Measurements from ENCODE around the gene DNMT1. TPM values are rescaled to one million over a fixed set of nuclear protein-coding genes. Genes with fewer than 3 reads are reported as not detected.

The DNMT1 gene
- total RNA-seq, 1 experiment from 2014 or later: 144 TPM

- H3K36me3 Mint-ChIP-seq (ENCODE audit: insufficient read depth, unreplicated experiment): peaks cover 73% of the 10 kb centered on the region
- BruUV-seq (replicated peaks): no TSS peak
- H3K4me3 Mint-ChIP-seq (ENCODE audit: unreplicated experiment): no peak overlapping the region
- H3K4me3 ChIP-seq (ENCODE audit: low read depth, low read length): no peak overlapping the region
- TF ChIP-seq CTCF (IDR thresholded peaks at IDR 0.05; ENCODE audit: insufficient read depth in 1 of 2, low read depth in 1 of 2, low read length in 1 of 2, severe bottlenecking in 1 of 2, unreplicated experiment in 1 of 2): no peak
- H3K9me3 ChIP-seq: no peaks in the 10 kb centered on the region
- POLR2A ChIA-PET: no interaction called here
- H3K27me3 Mint-ChIP-seq (ENCODE audit: insufficient read depth, unreplicated experiment): no peaks in the 10 kb centered on the region
- intact Hi-C loops (cut with micrococcal nuclease; ENCODE audit: unreplicated experiment): no loop called here
- CTCF ChIA-PET: no interaction called here
- peaks cover 3% of the 10 kb centered on the region for H3K36me3 ChIP-seq (ENCODE audit: control insufficient read depth, insufficient read depth, low read length)
- H3K27me3 ChIP-seq (replicated peaks; ENCODE audit: control insufficient read depth, insufficient read depth, low read length): no peaks in the 10 kb centered on the region
- H3K27ac Mint-ChIP-seq (ENCODE audit: unreplicated experiment): no peak overlapping the region
- no peak for DNase-seq
- no peaks in the 10 kb centered on the region for H3K4me1 Mint-ChIP-seq (ENCODE audit: low read depth, unreplicated experiment)
- no peaks in the 10 kb centered on the region for H3K9me3 Mint-ChIP-seq (ENCODE audit: unreplicated experiment)
- H3K4me1 ChIP-seq: no peaks in the 10 kb centered on the region
Measured at GRCh38 chr19:10163536-10163935, 31.2 kb downstream of the DNMT1 start.

- no peaks in the 10 kb centered on the region for H3K27me3 Mint-ChIP-seq (ENCODE audit: insufficient read depth, unreplicated experiment)
- ChIA-PET POLR2A (no interaction called here), CTCF (no interaction called here)
- Histone ChIP-seq H3K9me3 (no peaks in the 10 kb centered on the region), H3K4me1 (no peaks in the 10 kb centered on the region), H3K4me3 (ENCODE audit: low read depth, low read length) (no peak overlapping the region), H3K36me3 (ENCODE audit: control insufficient read depth, insufficient read depth, low read length) (peaks cover 2% of the 10 kb centered on the region), H3K27me3 (replicated peaks; ENCODE audit: control insufficient read depth, insufficient read depth, low read length) (no peaks in the 10 kb centered on the region)
- no peaks in the 10 kb centered on the region for H3K9me3 Mint-ChIP-seq (ENCODE audit: unreplicated experiment)
- no peaks in the 10 kb centered on the region for H3K4me1 Mint-ChIP-seq (ENCODE audit: low read depth, unreplicated experiment)
- no peak overlapping the region for H3K27ac Mint-ChIP-seq (ENCODE audit: unreplicated experiment)
- no peak for TF ChIP-seq CTCF (IDR thresholded peaks at IDR 0.05; ENCODE audit: insufficient read depth in 1 of 2, low read depth in 1 of 2, low read length in 1 of 2, severe bottlenecking in 1 of 2, unreplicated experiment in 1 of 2)
- DNase-seq: no peak
- H3K36me3 Mint-ChIP-seq (ENCODE audit: insufficient read depth, unreplicated experiment): peaks cover 74% of the 10 kb centered on the region
- intact Hi-C loops (cut with micrococcal nuclease; ENCODE audit: unreplicated experiment): no loop called here
- no TSS peak for BruUV-seq (replicated peaks)
- no peak overlapping the region for H3K4me3 Mint-ChIP-seq (ENCODE audit: unreplicated experiment)
Measured at GRCh38 chr19:10159610-10160009, 35.1 kb downstream of the DNMT1 start.

- no peaks in the 10 kb centered on the region for H3K4me1 Mint-ChIP-seq (ENCODE audit: low read depth, unreplicated experiment)
- H3K36me3 Mint-ChIP-seq (ENCODE audit: insufficient read depth, unreplicated experiment): peaks cover 74% of the 10 kb centered on the region
- DNase-seq: no peak
- H3K4me3 ChIP-seq (ENCODE audit: low read depth, low read length): no peak overlapping the region
- CTCF ChIA-PET: no interaction called here
- TF ChIP-seq CTCF (IDR thresholded peaks at IDR 0.05; ENCODE audit: insufficient read depth in 1 of 2, low read depth in 1 of 2, low read length in 1 of 2, severe bottlenecking in 1 of 2, unreplicated experiment in 1 of 2): no peak
- no peaks in the 10 kb centered on the region for H3K4me1 ChIP-seq
- H3K9me3 Mint-ChIP-seq (ENCODE audit: unreplicated experiment): no peaks in the 10 kb centered on the region
- H3K9me3 ChIP-seq: no peaks in the 10 kb centered on the region
- no peaks in the 10 kb centered on the region for H3K27me3 ChIP-seq (replicated peaks; ENCODE audit: control insufficient read depth, insufficient read depth, low read length)
- BruUV-seq (replicated peaks): no TSS peak
- POLR2A ChIA-PET: no interaction called here
- no peak overlapping the region for H3K27ac Mint-ChIP-seq (ENCODE audit: unreplicated experiment)
- intact Hi-C loops (cut with micrococcal nuclease; ENCODE audit: unreplicated experiment): no loop called here
- no peak overlapping the region for H3K4me3 Mint-ChIP-seq (ENCODE audit: unreplicated experiment)
- H3K36me3 ChIP-seq (ENCODE audit: control insufficient read depth, insufficient read depth, low read length): peaks cover 2% of the 10 kb centered on the region
- H3K27me3 Mint-ChIP-seq (ENCODE audit: insufficient read depth, unreplicated experiment): no peaks in the 10 kb centered on the region
Measured at GRCh38 chr19:10158485-10158884, 36.3 kb downstream of the DNMT1 start.

Measured in Caco-2 (cell line).